Ramos (cell line): ENCODE results near the gene MUC16.
"Not testable (repeated sequence)": the region's sequence is repeated elsewhere in the genome, so short reads cannot be mapped to it uniquely, and the experiment has no call there.

Source experiments
- in situ Hi-C: fragments of 300-500 bp; cut with MboI; formaldehyde crosslinking; loops from one replicate; pipeline ENCODE4 v1.14.3; 2022; ENCODE audit warnings: low sequenced_read_pairs; ENCODE audit not compliant: unreplicated experiment

MUC16 gene

GRCh38 chr19:9009935-9010651 lies at the start of gene MUC16:
TSS of gene MUC16 (minus strand) at chr19:9010409.
- in situ Hi-C loops = no loop called here

DNA sequence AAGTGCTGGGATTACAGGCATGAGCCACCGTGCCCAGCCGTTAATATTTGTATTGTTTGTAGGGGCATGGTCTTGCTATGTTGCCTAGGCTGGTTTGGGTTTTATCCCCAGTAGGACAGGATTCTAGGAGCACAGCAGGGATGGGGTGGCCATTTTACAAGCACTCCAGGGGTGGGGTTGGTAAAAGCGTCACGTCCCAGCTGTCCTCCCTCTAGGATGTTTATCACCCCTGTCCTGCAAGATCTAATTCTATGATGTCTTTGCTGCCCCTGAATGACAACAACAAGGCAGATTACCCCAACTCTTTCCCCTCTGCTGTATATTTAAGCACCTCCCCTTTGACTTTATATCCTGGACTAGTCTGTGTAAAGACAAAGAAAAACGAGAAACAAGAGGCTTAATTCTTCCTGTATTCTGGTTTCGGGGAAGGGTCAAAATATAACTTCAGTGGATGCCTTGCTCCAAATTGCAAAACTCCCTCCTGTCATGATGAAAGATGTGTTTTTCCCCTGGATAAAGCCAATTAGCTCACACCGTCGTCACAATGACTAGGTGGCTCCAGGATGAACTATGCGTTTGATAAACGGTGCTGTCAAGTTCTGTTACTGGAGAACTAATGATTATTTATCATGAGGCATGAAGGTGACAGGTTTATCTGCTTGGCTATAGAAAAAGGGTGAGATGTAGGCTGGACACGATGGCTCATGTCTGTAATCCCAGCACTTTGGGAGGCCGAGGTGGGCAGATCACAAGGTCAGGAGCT lies 48.9 kb upstream of the MUC16 start:
- in situ Hi-C loops = no loop called here

GRCh38 chr19:9057505-9058258 lies 47.5 kb upstream of the MUC16 start:
- in situ Hi-C loops = no loop called here

DNA sequence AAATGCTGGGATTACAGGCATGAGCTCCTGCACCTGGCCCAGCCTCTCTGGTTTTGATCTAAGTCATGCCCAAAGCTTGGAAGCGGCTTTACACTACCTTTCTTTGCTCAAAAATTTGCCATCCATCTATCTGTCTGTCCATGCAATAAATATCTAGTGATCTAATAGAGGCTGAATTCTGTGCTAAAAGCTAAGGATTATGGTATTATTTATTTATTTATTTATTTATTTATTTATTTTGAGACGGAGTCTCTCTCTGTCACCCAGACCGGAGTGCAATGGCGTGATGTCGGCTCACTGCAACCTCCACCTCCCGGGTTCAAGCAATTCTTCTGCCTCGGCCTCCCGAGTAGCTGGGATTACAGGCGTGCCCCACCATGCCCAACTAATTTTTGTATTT lies 45.9 kb upstream of the MUC16 start:
- in situ Hi-C loops = not testable (repeated sequence)

DNA sequence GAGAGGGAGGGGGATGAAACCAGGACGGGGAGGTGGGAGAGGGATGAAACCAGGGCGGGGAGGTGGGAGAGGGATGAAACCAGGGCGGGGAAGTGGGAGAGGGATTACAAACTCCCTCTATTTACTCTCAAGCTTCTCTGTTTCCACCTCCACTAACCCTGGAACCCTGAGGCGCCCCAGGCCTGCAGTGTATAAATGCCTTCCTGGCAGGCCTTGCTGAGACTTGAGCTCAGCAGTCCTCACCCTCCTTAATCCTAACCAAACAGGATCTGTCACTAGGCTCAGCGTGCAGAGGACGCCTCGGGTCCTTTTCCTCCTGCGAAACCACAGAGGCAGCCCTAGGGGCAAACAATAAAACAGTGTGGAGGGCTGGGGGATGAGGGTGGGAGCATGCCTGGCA lies 44.6 kb upstream of the MUC16 start:
- in situ Hi-C loops = no loop called here

GRCh38 chr19:9054207-9054606 lies 44.0 kb upstream of the MUC16 start:
- in situ Hi-C loops = no loop called here

DNA sequence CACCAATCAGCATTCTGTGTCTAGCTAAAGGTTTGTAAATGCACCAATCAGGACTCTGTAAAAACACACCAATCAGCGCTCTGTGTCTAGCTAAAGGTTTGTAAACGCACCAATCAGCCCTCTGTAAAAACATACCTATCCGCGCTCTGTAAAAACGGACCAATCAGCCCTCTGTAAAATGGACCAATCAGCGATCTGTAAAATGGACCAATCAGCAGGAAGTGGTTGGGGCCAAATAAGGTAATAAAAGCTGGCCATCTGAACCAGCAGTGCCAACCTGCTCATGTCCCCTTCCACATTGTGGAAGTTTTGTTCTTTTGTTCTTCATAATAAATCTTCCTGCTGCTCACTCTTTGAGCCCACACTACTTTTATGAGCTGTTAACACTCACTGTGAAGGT lies 43.5 kb upstream of the MUC16 start:
- in situ Hi-C loops = not testable (repeated sequence)

DNA sequence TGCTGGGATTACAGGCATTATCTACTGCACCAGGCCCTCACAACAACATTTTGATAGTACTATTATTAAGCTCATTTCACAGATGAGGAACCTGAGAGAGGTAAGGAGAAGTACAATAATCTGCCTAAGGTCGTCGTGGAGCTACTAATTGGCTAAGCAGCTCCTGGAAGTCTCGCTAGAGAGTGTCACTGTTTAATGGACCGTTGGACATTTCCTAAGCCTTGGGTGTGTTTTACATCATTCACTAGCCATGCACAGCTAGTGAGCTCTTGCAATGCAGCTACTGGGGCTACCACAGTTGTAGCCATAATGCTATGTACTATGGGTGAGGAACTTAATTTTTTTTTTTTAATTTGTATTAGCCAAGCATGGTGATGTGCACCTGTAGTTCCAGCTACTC lies 42.7 kb upstream of the MUC16 start:
- in situ Hi-C loops = no loop called here

- in situ Hi-C loops = no loop called here
These were observed 36.5 kb upstream of the MUC16 start for GRCh38 chr19:9046694-9047093.

GRCh38 chr19:9044449-9044848 lies 34.2 kb upstream of the MUC16 start:
- in situ Hi-C loops = no loop called here

DNA sequence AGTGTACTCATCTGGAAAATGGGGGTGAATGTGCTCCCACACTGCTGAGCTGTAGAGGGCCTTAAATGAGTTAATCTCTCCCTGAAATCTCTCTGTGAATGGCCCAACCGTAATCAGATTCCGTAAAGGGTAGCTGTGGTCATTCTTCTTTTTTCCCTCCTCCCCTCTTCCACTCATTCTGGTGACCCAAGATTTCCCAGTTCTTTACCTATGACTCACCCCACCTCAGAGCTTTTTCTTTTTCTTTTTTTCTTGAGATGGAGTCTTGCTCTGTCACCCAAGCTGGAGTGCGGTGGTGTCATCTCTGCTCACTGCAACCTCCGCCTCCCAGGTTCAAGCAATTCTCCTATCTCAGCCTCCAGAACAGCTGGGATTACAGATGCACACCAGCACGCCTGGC lies 33.3 kb upstream of the MUC16 start:
- in situ Hi-C loops = no loop called here

- in situ Hi-C loops = no loop called here
These were observed 30.8 kb upstream of the MUC16 start for GRCh38 chr19:9041023-9041422.

DNA sequence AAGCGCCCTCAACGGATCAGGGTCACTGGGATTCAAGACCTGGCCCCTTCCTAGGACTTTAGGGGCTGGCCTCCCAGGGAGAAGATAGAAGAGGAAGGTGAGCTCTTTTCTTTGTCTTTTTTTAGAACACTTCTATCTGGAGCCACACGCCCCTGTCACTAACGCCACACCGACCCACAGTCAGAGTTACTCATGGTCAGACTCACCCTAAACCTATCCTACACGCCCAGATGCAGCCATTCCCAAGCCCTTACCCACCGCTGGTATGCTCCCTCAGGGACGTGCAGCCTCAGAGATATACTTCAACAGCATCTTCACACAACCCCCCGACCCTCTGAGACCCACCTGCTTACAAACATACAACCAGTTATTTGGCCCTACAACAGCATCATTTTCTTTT lies 29.9 kb upstream of the MUC16 start:
- in situ Hi-C loops = no loop called here

GRCh38 chr19:9039728-9040127 lies 29.5 kb upstream of the MUC16 start:
- in situ Hi-C loops = no loop called here

DNA sequence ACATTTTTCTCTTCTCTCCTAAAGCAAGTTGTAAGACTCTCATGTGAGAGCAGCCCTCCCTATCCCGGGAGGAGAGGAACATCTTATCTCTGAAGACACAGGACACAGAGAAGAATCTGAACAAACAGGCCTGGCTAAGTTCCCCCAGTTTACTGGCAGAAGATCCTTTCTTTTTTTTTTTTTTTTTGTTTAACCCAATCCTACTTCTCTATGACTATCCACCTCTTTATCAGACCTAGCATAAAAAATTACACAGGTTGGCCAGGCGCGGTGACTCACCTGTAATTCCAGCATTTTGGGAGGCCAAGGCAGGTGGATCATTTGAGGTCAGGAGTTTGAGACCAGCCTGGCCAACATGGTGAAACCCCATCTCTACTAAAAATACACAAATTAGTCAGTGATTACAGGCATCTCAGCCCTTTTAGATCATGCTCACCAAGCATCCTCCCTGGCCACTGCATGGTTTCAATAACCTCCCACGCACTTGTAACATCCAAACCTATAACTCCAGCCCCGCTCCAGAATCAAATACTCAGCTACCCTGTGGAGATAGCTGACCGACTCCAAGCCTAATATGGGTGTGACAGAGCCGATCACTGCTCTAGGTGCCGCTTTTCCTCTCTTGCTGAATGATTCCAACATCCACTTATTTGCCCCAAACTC lies 27.3 kb upstream of the MUC16 start:
- in situ Hi-C loops = no loop called here

DNA sequence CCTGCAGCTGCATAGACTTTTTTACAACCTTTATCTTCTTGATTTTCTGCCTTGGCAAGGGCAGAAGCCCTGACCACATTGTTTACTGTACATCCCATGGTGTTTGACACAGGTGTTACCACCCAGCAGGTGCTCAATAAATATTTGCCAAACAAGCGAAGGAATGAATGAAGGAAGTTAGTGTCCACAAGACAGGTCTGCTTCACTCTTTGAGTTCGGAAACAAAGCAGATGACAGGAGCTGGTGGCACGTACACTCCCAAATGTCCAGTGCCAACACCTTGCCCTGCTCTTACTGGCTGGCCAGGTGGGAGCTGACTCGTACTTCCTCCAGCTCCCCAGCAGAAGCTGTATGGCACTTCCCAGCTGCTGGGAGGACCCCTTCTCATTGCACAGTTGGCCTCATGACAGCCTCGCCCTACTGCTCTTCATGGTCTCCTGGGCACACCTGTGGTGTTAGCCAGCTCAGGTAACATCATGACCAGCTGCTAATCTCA lies 22.0 kb upstream of the MUC16 start:
- in situ Hi-C loops = no loop called here

- in situ Hi-C loops = no loop called here
These were observed 8.1 kb upstream of the MUC16 start for GRCh38 chr19:9018163-9018875.

- in situ Hi-C loops = no loop called here
These were observed 4.6 kb upstream of the MUC16 start for GRCh38 chr19:9014803-9015202.

DNA sequence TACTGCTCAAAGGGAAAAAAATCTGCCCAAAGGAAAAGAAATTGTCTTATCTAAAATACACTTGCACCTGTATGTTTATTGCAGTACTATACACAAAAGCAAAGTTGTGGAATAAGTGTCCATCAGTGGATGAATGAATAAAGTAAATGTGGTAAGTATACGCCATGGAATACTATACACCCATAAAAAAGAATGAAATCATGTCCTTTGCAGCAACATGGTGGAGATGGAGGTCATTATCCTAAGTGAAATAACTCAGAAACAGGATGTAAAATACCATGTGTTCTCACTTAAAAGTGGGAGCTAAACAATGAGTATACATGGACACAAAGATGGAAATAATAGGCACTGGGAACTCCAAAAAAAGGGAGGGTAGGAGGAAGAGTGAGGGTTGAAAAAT lies 3.8 kb upstream of the MUC16 start:
- in situ Hi-C loops = no loop called here

GRCh38 chr19:9011875-9012274 lies 1.7 kb upstream of the MUC16 start:
- in situ Hi-C loops = no loop called here
